WTC11 (cell line): ENCODE results near the gene LRRFIP1.

Experiments
- ARID4B ChIP-seq: sonication (generic); formaldehyde crosslinking; IDR thresholded peaks from 2 replicates; pipeline ENCODE4 v1.8.0; 2023; ENCODE audit warnings: missing genetic modification reagents, mild to moderate bottlenecking, borderline replicate concordance
- CTCF ChIP-seq: fragments of 200-600 bp; IDR thresholded peaks from 2 replicates; pipeline ENCODE4 v1.8.0; 2022; ENCODE audit warnings: antibody characterized with exemption
- E2F4 ChIP-seq: sonication (generic); formaldehyde crosslinking; IDR thresholded peaks from 2 replicates; pipeline ENCODE4 v1.8.1; 2022; ENCODE audit warnings: low read depth, mild to moderate bottlenecking, moderate library complexity, missing genetic modification reagents, borderline replicate concordance
- FOXP1 ChIP-seq: sonication (generic); formaldehyde crosslinking; IDR thresholded peaks from 2 replicates; pipeline ENCODE4 v1.8.0; 2022; ENCODE audit warnings: missing genetic modification reagents, mild to moderate bottlenecking, moderate library complexity, borderline replicate concordance
- MAX ChIP-seq: sonication (generic); formaldehyde crosslinking; IDR thresholded peaks from 2 replicates; pipeline ENCODE4 v1.8.0; 2022; ENCODE audit warnings: mild to moderate bottlenecking, missing genetic modification reagents
- MYBL2 ChIP-seq: sonication (generic); formaldehyde crosslinking; IDR thresholded peaks from 2 replicates; pipeline ENCODE4 v1.8.1; 2023; ENCODE audit warnings: mild to moderate bottlenecking, moderate library complexity, missing genetic modification reagents
- NFYB ChIP-seq: sonication (generic); formaldehyde crosslinking; conservative IDR thresholded peaks from 2 replicates; pipeline ENCODE4 v1.8.0; 2022; ENCODE audit warnings: low read depth, missing genetic modification reagents
- USF2 ChIP-seq: sonication (generic); formaldehyde crosslinking; IDR thresholded peaks from 2 replicates; pipeline ENCODE4 v1.8.1; 2023; ENCODE audit warnings: mild to moderate bottlenecking, missing genetic modification reagents, moderate library complexity
- ZBTB21 ChIP-seq: sonication (generic); formaldehyde crosslinking; IDR thresholded peaks from 2 replicates; pipeline ENCODE4 v1.8.1; 2023; ENCODE audit warnings: mild to moderate bottlenecking, missing genetic modification reagents, borderline replicate concordance
- ZNF232 ChIP-seq: sonication (generic); formaldehyde crosslinking; IDR thresholded peaks from 2 replicates; pipeline ENCODE4 v1.8.0; 2022; ENCODE audit warnings: mild to moderate bottlenecking, missing genetic modification reagents
- ZNF281 ChIP-seq: sonication (generic); formaldehyde crosslinking; IDR thresholded peaks from 2 replicates; pipeline ENCODE4 v1.8.0; 2023; ENCODE audit warnings: mild to moderate bottlenecking, missing genetic modification reagents
- ZSCAN18 ChIP-seq: fragments of 250-450 bp; sonication (Bioruptor Pico); IDR thresholded peaks from 2 replicates; pipeline ENCODE4 v2.1.2; 2022; ENCODE audit warnings: mild to moderate bottlenecking, moderate library complexity

GRCh38 chr2:237819231-237819630 is 191.8 kb downstream of the LRRFIP1 start:
- TF ChIP-seq NFYB (no peak), E2F4 (no peak), CTCF (no peak), ARID4B (CRISPR knock-in tag) (no peak), ZSCAN18 (CRISPR knock-in tag) (no peak), FOXP1 (CRISPR knock-in tag) (no peak), USF2 (no peak), ZNF281 (CRISPR knock-in tag) (no peak), MAX (CRISPR knock-in tag) (no peak), MYBL2 (CRISPR knock-in tag) (no peak), ZNF232 (CRISPR knock-in tag) (no peak), ZBTB21 (CRISPR knock-in tag) (no peak)
